PC-9 (cell line): ENCODE measurements around the gene PUS1. TPM values are rescaled to one million over a fixed set of nuclear protein-coding genes. Genes with fewer than 3 reads are reported as not detected.

Source experiments
- BruUV-seq: library from RNA; stranded (reverse); fragments of 400-500 nt; replicated peaks from 2 replicates; lab custom pipeline; 2021; lab: Mats Ljungman, UMichigan
- CTCF ChIA-PET: fragments of 300-600 bp; sonication (Branson Sonifier 250); formaldehyde crosslinking; loops from one replicate; lab custom pipeline; 2022; ENCODE audit warnings: antibody characterized with exemption; lab: Charles Lee
- POLR2A ChIA-PET: fragments of 300-600 bp; sonication (Branson Sonifier 250); formaldehyde crosslinking; loops from one replicate; lab custom pipeline; 2022; ENCODE audit warnings: antibody characterized with exemption; ENCODE audit not compliant: unreplicated experiment; lab: Charles Lee
- DNase-seq, 2 experiments: peaks; one replicate each; pipeline versions ENCODE4 v3.0.0 to v3.0.0-alpha.2; 2015 to 2022; ENCODE audit warnings: mixed read lengths in 1 of 2
- H2AFZ ChIP-seq: fragments of 200-600 bp; sonication (generic); 2 replicates; pipeline ENCODE4 v1.8.1; 2017; ENCODE audit warnings: antibody characterized with exemption
- H3F3A ChIP-seq: fragments of 200-600 bp; sonication (generic); 2 replicates; pipeline ENCODE4 v1.8.1; 2017; ENCODE audit warnings: antibody characterized with exemption, mild to moderate bottlenecking, low read depth; ENCODE audit not compliant: insufficient read depth
- H3K27ac ChIP-seq: fragments of 200-600 bp; sonication (generic); 2 replicates; pipeline ENCODE4 v1.6.1; 2016; ENCODE audit warnings: mixed run types
- H3K27me3 ChIP-seq: fragments of 200-600 bp; sonication (generic); 2 replicates; pipeline ENCODE4 v1.6.1; 2016; ENCODE audit warnings: low read depth, mixed run types; ENCODE audit not compliant: insufficient read depth
- H3K36me3 ChIP-seq: fragments of 200-600 bp; sonication (generic); 2 replicates; pipeline ENCODE4 v1.6.1; 2016; ENCODE audit warnings: low read depth, mixed run types
- H3K4me1 ChIP-seq: fragments of 200-600 bp; sonication (generic); replicated peaks from 2 replicates; pipeline ENCODE4 v1.6.1; 2016; ENCODE audit warnings: mixed run types; ENCODE audit not compliant: insufficient read depth
- H3K4me2 ChIP-seq: fragments of 200-600 bp; sonication (generic); 2 replicates; pipeline ENCODE4 v1.6.1; 2017; ENCODE audit warnings: mixed run types
- H3K4me3 ChIP-seq: fragments of 200-600 bp; sonication (generic); 2 replicates; pipeline ENCODE4 v1.6.1; 2016; ENCODE audit warnings: mixed run types
- H3K79me2 ChIP-seq: fragments of 200-600 bp; sonication (generic); 2 replicates; pipeline ENCODE4 v1.6.1; 2017; ENCODE audit warnings: low read depth, mixed run types
- H3K9me2 ChIP-seq: fragments of 200-600 bp; sonication (generic); 2 replicates; pipeline ENCODE4 v1.8.1; 2017; ENCODE audit warnings: mild to moderate bottlenecking; ENCODE audit not compliant: insufficient read depth
- H3K9me3 ChIP-seq: fragments of 200-600 bp; sonication (generic); 2 replicates; pipeline ENCODE4 v1.8.1; 2016; ENCODE audit warnings: low read depth; ENCODE audit not compliant: insufficient read depth
- H4K20me1 ChIP-seq: fragments of 200-600 bp; sonication (generic); 2 replicates; pipeline ENCODE4 v1.8.1; 2017; ENCODE audit not compliant: insufficient read depth
- CTCF ChIP-seq: fragments of 200-600 bp; sonication (generic); conservative IDR thresholded peaks from 2 replicates; pipeline ENCODE4 v1.6.1; 2017; ENCODE audit warnings: mixed run types, antibody characterized with exemption, mild to moderate bottlenecking, moderate library complexity
- EZH2 ChIP-seq: fragments of 200-600 bp; sonication (generic); IDR thresholded peaks from 2 replicates; pipeline ENCODE4 v1.8.0; 2017; ENCODE audit warnings: antibody characterized with exemption, low read depth
- intact Hi-C: fragments of 100-400 bp; cut with micrococcal nuclease; formaldehyde crosslinking; loops from one replicate; pipeline ENCODE4 v1.10.0; 2022; ENCODE audit not compliant: unreplicated experiment
- total RNA-seq: library from RNA; stranded (reverse); gene quantifications from 2 replicates; pipeline ENCODE4 v1.2.3, GENCODE V29; 2021

PUS1 gene
- total RNA-seq, 1 experiment from 2014 or later = 37.0 TPM

GRCh38 chr12:131994589-131994988, 65.5 kb downstream of the PUS1 start:
- intact Hi-C loops = no loop called here
- POLR2A ChIA-PET = no interaction called here
- peaks cover 4% of the 10 kb centered on the region for H4K20me1 ChIP-seq
- no peak overlapping the region for H2AFZ ChIP-seq
- H3F3A ChIP-seq = peaks cover 11% of the 10 kb centered on the region; the same call in 1 of the 2 replicates
- no peaks in the 10 kb centered on the region for H3K9me3 ChIP-seq
- H3K4me3 ChIP-seq = no peak overlapping the region
- TF ChIP-seq CTCF (no peak), EZH2 (no peak)
- CTCF ChIA-PET = no interaction called here
- no peak for DNase-seq
- H3K9me2 ChIP-seq = no peaks in the 10 kb centered on the region
- no TSS peak for BruUV-seq
- no peak overlapping the region for H3K4me2 ChIP-seq
- H3K27ac ChIP-seq = no peak overlapping the region
- no peaks in the 10 kb centered on the region for H3K4me1 ChIP-seq
- peaks cover 20% of the 10 kb centered on the region; the same call in 1 of the 2 replicates for H3K36me3 ChIP-seq
- no peaks in the 10 kb centered on the region for H3K79me2 ChIP-seq
- no peaks in the 10 kb centered on the region for H3K27me3 ChIP-seq

Other genes with a start within 250 kb of the PUS1 start
- 40.7 and 41.9 TPM in 2 replicates for gene SFSWAP, start 218.2 kb upstream of the PUS1 start, total RNA-seq
- 3.3 and 5.4 TPM in 2 replicates for gene MMP17, start 100.9 kb upstream of the PUS1 start, total RNA-seq
- 50.8 and 70.5 TPM in 2 replicates for gene ULK1, start 34.7 kb upstream of the PUS1 start, total RNA-seq
- gene EP400, start 20.7 kb downstream of the PUS1 start, total RNA-seq = 45.0 and 50.3 TPM in 2 replicates
- 16.2 and 19.7 TPM in 2 replicates for gene DDX51, start 215.0 kb downstream of the PUS1 start, total RNA-seq
- gene NOC4L, start 215.2 kb downstream of the PUS1 start, total RNA-seq = 24.1 and 27.1 TPM in 2 replicates